DOHH2 (cell line): ENCODE measurements around the gene ARHGAP33.

Source experiments
- H3F3A ChIP-seq: fragments of 200-600 bp; sonication (generic), shearing (Covaris generic); 2 replicates; pipeline ENCODE4 v1.6.0; 2016; ENCODE audit warnings: antibody characterized with exemption, mild to moderate bottlenecking; ENCODE audit not compliant: control insufficient read depth, insufficient read depth
- H3K27ac ChIP-seq: fragments of 200-600 bp; sonication (generic); 2 replicates; pipeline ENCODE4 v1.5.1; 2014; ENCODE audit warnings: low read depth, mild to moderate bottlenecking, low read length, moderate library complexity
- H3K27me3 ChIP-seq: fragments of 200-600 bp; sonication (generic); 2 replicates; pipeline ENCODE4 v1.6.1; 2014; ENCODE audit warnings: mild to moderate bottlenecking, low read length, mixed read lengths; ENCODE audit not compliant: control insufficient read depth
- H3K36me3 ChIP-seq: fragments of 200-600 bp; sonication (generic); 2 replicates; pipeline ENCODE4 v1.6.1; 2014; ENCODE audit warnings: mild to moderate bottlenecking, low read length, moderate library complexity, mixed read lengths; ENCODE audit not compliant: control insufficient read depth
- H3K4me1 ChIP-seq: fragments of 200-600 bp; sonication (generic); 2 replicates; pipeline ENCODE4 v1.6.1; 2014; ENCODE audit warnings: mild to moderate bottlenecking, low read length, mixed read lengths; ENCODE audit not compliant: control insufficient read depth
- H3K4me2 ChIP-seq: fragments of 200-600 bp; sonication (generic); 2 replicates; pipeline ENCODE4 v1.6.0; 2014; ENCODE audit warnings: mild to moderate bottlenecking, low read length, moderate library complexity
- H3K4me3 ChIP-seq: fragments of 200-600 bp; sonication (generic); 2 replicates; pipeline ENCODE4 v1.5.1; 2014; ENCODE audit warnings: mild to moderate bottlenecking, low read length, mixed read lengths
- H3K79me2 ChIP-seq: fragments of 200-600 bp; sonication (generic); 2 replicates; pipeline ENCODE4 v1.6.1; 2014; ENCODE audit warnings: mild to moderate bottlenecking, low read length, mixed read lengths; ENCODE audit not compliant: control insufficient read depth
- H3K9me2 ChIP-seq: fragments of 200-600 bp; sonication (generic); replicated peaks from 2 replicates; pipeline ENCODE4 v1.6.1; 2014; ENCODE audit warnings: mild to moderate bottlenecking, low read length, mixed read lengths; ENCODE audit not compliant: control insufficient read depth
- H3K9me3 ChIP-seq: fragments of 200-600 bp; sonication (generic); 2 replicates; pipeline ENCODE4 v1.6.1; 2014; ENCODE audit warnings: antibody characterized with exemption, low read length, mixed read lengths; ENCODE audit not compliant: control insufficient read depth, insufficient read depth
- H4K20me1 ChIP-seq: fragments of 200-600 bp; sonication (generic); 2 replicates; pipeline ENCODE4 v1.6.0; 2014; ENCODE audit warnings: low read depth, mild to moderate bottlenecking, antibody characterized with exemption, low read length, moderate library complexity; ENCODE audit not compliant: control insufficient read depth, insufficient read depth
- CTCF ChIP-seq: fragments of 200-600 bp; sonication (generic); IDR thresholded peaks from one replicate; pipeline ENCODE4 v1.5.1; 2014; ENCODE audit warnings: antibody characterized with exemption, mild to moderate bottlenecking, low read depth, low read length; ENCODE audit not compliant: poor library complexity, severe bottlenecking
- EZH2phosphoT487 ChIP-seq: fragments of 200-600 bp; sonication (generic); IDR thresholded peaks from 2 replicates; pipeline ENCODE4 v1.6.1; 2017; ENCODE audit warnings: borderline replicate concordance, mild to moderate bottlenecking, antibody characterized with exemption, low read length, moderate library complexity, mixed read lengths

Gene ARHGAP33

DNA sequence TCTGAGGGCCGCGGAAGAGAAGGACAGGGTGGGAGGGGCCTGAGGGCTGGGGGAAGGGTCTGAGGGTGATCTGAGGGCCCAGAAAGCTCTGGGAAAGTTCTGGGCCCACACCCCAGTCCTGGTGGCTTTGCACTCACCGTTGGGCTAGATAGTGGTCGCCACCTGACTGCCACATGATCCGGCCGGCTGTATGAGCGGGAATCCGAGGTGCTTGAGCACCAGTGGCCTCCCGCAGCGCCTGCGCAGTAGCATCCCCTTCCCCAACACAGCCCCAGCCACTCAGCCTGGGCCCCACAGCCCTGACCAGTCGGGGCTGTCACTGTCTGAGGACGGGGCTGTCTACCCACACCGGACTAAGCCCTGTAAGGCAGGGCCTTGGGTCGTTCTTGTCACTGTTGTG is 22.3 kb downstream of the ARHGAP33 start:
- Histone ChIP-seq H3K36me3 (no peaks in the 10 kb centered on the region), H4K20me1 (no peaks in the 10 kb centered on the region), H3K9me3 (no peaks in the 10 kb centered on the region), H3F3A (no peaks in the 10 kb centered on the region), H3K27ac (no peak overlapping the region), H3K4me3 (no peak overlapping the region), H3K79me2 (no peaks in the 10 kb centered on the region), H3K4me2 (no peak overlapping the region), H3K9me2 (no peaks in the 10 kb centered on the region), H3K4me1 (no peaks in the 10 kb centered on the region), H3K27me3 (peaks cover 7% of the 10 kb centered on the region; the same call in 1 of the 2 replicates)
- TF ChIP-seq EZH2phosphoT487 (no peak), CTCF (no peak)

GRCh38 chr19:35801828-35802227 is 26.5 kb downstream of the ARHGAP33 start:
- no peak for TF ChIP-seq EZH2phosphoT487
- no peak for TF ChIP-seq CTCF
- Histone ChIP-seq H3K9me2 (no peaks in the 10 kb centered on the region), H4K20me1 (no peaks in the 10 kb centered on the region), H3K36me3 (no peaks in the 10 kb centered on the region), H3K4me2 (no peak overlapping the region), H3K9me3 (no peaks in the 10 kb centered on the region), H3K4me1 (0 out of 2 replicates have a peak, but pooled peaks cover 3% of the 10 kb centered on the region), H3K27ac (no peak overlapping the region), H3K27me3 (no peaks in the 10 kb centered on the region; the same call in 1 of the 2 replicates), H3F3A (no peaks in the 10 kb centered on the region), H3K4me3 (no peak overlapping the region), H3K79me2 (no peaks in the 10 kb centered on the region)

DNA sequence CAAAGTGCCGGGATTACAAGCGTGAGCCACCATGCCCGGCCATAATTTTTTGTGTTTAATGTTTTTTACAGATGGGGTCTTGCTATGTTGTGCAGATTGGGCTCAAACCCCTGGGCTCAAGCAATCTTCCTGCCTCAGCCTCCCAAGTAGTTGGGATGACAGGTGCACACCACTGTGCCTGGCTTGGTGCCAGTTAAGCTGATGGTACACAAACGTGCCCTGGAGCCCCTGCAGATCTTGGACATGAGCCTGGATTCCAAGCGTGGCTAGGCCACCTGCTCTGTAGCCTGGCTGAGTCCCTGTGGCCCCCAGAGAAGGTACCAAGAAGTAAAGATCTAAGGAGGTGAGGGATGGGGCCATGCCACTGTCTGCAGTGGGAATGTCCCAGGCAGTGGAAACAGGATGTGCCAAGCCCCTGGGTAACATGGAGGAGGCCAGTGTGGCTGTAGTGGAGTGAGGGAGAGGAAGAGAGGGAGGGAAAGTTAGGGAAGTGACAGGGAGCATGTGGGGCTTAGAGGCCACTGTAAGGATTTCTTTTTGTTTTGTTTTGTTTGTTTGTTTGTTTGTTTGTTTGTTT is 30.2 kb downstream of the ARHGAP33 start:
- H3K4me3 ChIP-seq = no peak overlapping the region
- no peaks in the 10 kb centered on the region for H3K36me3 ChIP-seq
- no peaks in the 10 kb centered on the region for H3K27me3 ChIP-seq
- no peaks in the 10 kb centered on the region for H3K9me3 ChIP-seq
- 0 out of 2 replicates have a peak, but pooled peaks cover 3% of the 10 kb centered on the region for H3K4me1 ChIP-seq
- H3F3A ChIP-seq = no peaks in the 10 kb centered on the region
- no peaks in the 10 kb centered on the region for H3K9me2 ChIP-seq
- no peak overlapping the region for H3K4me2 ChIP-seq
- no peaks in the 10 kb centered on the region for H4K20me1 ChIP-seq
- H3K79me2 ChIP-seq = no peaks in the 10 kb centered on the region
- TF ChIP-seq CTCF = no peak
- H3K27ac ChIP-seq = no peak overlapping the region
